Ovary (tissue), 9 donors: ENCODE measurements around the gene SYNGR2. TPM values are rescaled to one million over a fixed set of nuclear protein-coding genes. Genes with fewer than 3 reads are reported as not detected.

Experiments
- DNase-seq, 5 donors: peaks; one replicate each; pipeline ENCODE4 v3.0.0-alpha.2; 2019 to 2020
- H3K27ac ChIP-seq, 2 donors: fragments of 200-600 bp; one replicate each; pipeline versions ENCODE4 v1.5.1 to v1.8.0; 2019 to 2022
- H3K27me3 ChIP-seq: fragments of 200-600 bp; one replicate; pipeline ENCODE4 v1.8.0; 2022
- H3K36me3 ChIP-seq: fragments of 200-600 bp; sonication (generic); one replicate; pipeline ENCODE4 v1.5.1; 2019
- H3K4me1 ChIP-seq: one replicate; pipeline ENCODE4 v1.8.1; 2013; ENCODE audit warnings: mild to moderate bottlenecking, moderate library complexity; ENCODE audit not compliant: insufficient read depth
- H3K4me3 ChIP-seq: fragments of 200-600 bp; sonication (generic); one replicate; pipeline ENCODE4 v1.5.1; 2017
- H3K9me3 ChIP-seq, 2 donors: fragments of 200-600 bp in 1 of 2; sonication (generic) in 1 of 2; one replicate each; pipeline versions ENCODE4 v1.5.1 to v1.8.1; 2013 to 2019; ENCODE audit warnings: mild to moderate bottlenecking in 1 of 2, moderate library complexity in 1 of 2
- CTCF ChIP-seq, 3 donors: fragments of 450-650 bp in 2 of 3; fragments of 200-600 bp in 1 of 3; IDR thresholded peaks; one replicate each; pipeline versions ENCODE4 v1.5.1 to v1.8.0; 2016 to 2022; ENCODE audit warnings: antibody characterized with exemption in 3 of 3, mild to moderate bottlenecking in 1 of 3
- EP300 ChIP-seq: sonication (generic); formaldehyde crosslinking; IDR thresholded peaks from one replicate; pipeline ENCODE4 v1.6.1; 2017; ENCODE audit warnings: antibody characterized with exemption
- POLR2A ChIP-seq: fragments of 450-650 bp; IDR thresholded peaks from one replicate; pipeline ENCODE4 v1.6.1; 2017; ENCODE audit warnings: antibody characterized with exemption, mild to moderate bottlenecking, moderate library complexity
- WGBS, 3 donors: extraction: QIAGEN DNeasy Blood & Tissue Kit in 1 of 3; methylation state at CpG; one replicate each; pipeline versions ENCODE4 v1.1.5 to v1.1.7; 2013 to 2017; 5-methylcytosine and 5-hydroxymethylcytosine counted together
- intact Hi-C, 4 donors: fragments of 100-400 bp; cut with DNase I; formaldehyde crosslinking; loops; one replicate each; pipeline versions ENCODE4 v1.11.0 to v1.15.1; 2022 to 2023
- polyA plus RNA-seq, 2 donors: library from polyadenylated mRNA; stranded (reverse); fragments of 200-250 nt in 1 of 2; fragments of 350-450 nt in 1 of 2; fragmentation: Illumina TruSeq in 1 of 2; extraction: RNeasy Lipid Tissue Mini Kit (QIAGEN cat#74804) in 1 of 2; gene quantifications; one replicate each; pipeline ENCODE4 v1.2.3, GENCODE V29; 2013 to 2014
- total RNA-seq, 7 donors: library from RNA; depleted of rRNA in 2 of 7; stranded (reverse); fragments of >200 nt in 2 of 7; fragmentation: NEBNext Ultra II Directional in 3 of 7; extraction: Animal tissue kit (Norgen Biotek cat#: 25700) in 3 of 7; gene quantifications; one replicate each; pipeline versions ENCODE4 v1.1.0 to v1.2.4, GENCODE V29; 2016 to 2023
- donor health status: DM: no; HTN: no; CAD: no; lungs with moderate emphysema.
- donor health status: DM: no; HTN: no; CAD: no.
- donor health status: Bipolar disorder and iron deficiency.
- donor health status: DM: yes; HTN: yes; CAD: no.
- donor health status: DM: no; HTN: no; CAD: no.
- donor health status: DM: yes; HTN: yes; CAD: no.

Gene SYNGR2
- total and polyA plus RNA-seq, 9 donors: 11.9 to 88.7 (median 45.8) TPM

- Histone ChIP-seq H3K4me3 (no peak overlapping the region), H3K27me3 (no peaks in the 10 kb centered on the region), H3K36me3 (no peaks in the 10 kb centered on the region), H3K27ac (no peak overlapping the region), H3K4me1 (no peaks in the 10 kb centered on the region), H3K9me3 (no peaks in the 10 kb centered on the region)
- TF ChIP-seq POLR2A (no peak), CTCF (IDR thresholded peaks at IDR 0.05) (no peak), EP300 (no peak)
- WGBS, 3 donors: 19 to 28% (median 25%) methylated on average over 49 to 74 of the region's 74 CpGs
- no peak for DNase-seq
- intact Hi-C loops: no loop called here
Observed at GRCh38 chr17:78131172-78132083, 37.0 kb upstream of the SYNGR2 start.

- Histone ChIP-seq H3K27ac (no peak overlapping the region), H3K4me1 (no peaks in the 10 kb centered on the region), H3K4me3 (no peak overlapping the region), H3K36me3 (no peaks in the 10 kb centered on the region), H3K27me3 (no peaks in the 10 kb centered on the region), H3K9me3 (no peaks in the 10 kb centered on the region)
- 30 to 44% (median 32%) methylated on average over 26 to 38 of the region's 38 CpGs for WGBS, 3 donors
- no peak for DNase-seq
- TF ChIP-seq CTCF (IDR thresholded peaks at IDR 0.05) (no peak), EP300 (no peak), POLR2A (no peak)
- intact Hi-C loops: no loop called here
Observed at GRCh38 chr17:78132084-78132676, 36.2 kb upstream of the SYNGR2 start.

GRCh38 chr17:78132767-78133178 is 35.6 kb upstream of the SYNGR2 start:
- no peaks in the 10 kb centered on the region for H3K9me3 ChIP-seq
- no peaks in the 10 kb centered on the region for H3K36me3 ChIP-seq
- H3K4me3 ChIP-seq: no peak overlapping the region
- H3K27ac ChIP-seq: no peak overlapping the region
- intact Hi-C loops: no loop called here
- no peaks in the 10 kb centered on the region for H3K27me3 ChIP-seq
- H3K4me1 ChIP-seq: no peaks in the 10 kb centered on the region
- no peak for DNase-seq
- no peak for TF ChIP-seq CTCF (IDR thresholded peaks at IDR 0.05)
- TF ChIP-seq POLR2A: no peak
- TF ChIP-seq EP300: no peak
- 88 to 92% (median 91%) methylated on average over 9 of the region's 9 CpGs for WGBS, 3 donors

DNA sequence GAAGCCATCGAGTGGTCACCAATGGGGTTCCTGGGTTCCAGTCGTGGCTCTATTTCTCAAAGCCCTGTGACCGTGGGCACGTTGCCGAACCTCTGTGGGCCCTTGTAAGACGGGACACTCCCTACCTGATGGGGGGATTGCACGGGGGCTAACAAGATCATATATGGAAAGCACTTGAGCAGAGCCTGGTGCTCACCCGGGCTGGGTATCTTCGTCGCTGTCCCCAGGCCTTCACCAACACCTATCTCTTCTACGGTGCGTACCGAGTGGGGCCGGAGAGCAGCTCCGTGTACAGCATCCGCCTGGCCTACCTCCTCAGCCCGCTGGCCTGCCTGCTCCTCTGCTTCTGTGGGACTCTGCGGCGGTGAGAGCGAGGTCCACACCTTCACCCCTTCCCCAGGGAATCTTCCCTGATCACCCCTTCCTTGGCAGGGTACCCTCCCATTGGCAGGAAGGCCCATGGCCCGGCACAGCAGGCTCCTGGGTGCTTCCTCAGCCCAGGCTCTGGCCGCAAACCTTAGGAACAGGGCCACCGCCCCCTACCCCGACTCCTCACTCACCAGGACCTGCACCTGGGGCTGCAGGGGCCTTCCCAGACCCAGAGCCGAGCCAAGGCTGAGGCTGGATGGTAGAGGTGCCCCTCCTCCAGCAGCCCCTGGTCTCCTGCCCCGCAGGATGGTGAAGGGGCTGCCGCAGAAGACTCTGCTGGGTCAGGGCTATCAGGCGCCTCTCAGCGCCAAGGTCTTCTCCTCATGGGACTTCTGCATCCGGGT is 35.0 kb upstream of the SYNGR2 start:
- 87 to 90% (median 90%) methylated on average over 30 of the region's 30 CpGs for WGBS, 3 donors
- no peak overlapping the region for H3K27ac ChIP-seq
- intact Hi-C loops: no loop called here
- no peak for DNase-seq
- TF ChIP-seq CTCF (IDR thresholded peaks at IDR 0.05): no peak
- no peak for TF ChIP-seq EP300
- no peak for TF ChIP-seq POLR2A
- no peak overlapping the region for H3K4me3 ChIP-seq
- H3K9me3 ChIP-seq: no peaks in the 10 kb centered on the region
- no peaks in the 10 kb centered on the region for H3K27me3 ChIP-seq
- no peaks in the 10 kb centered on the region for H3K4me1 ChIP-seq
- H3K36me3 ChIP-seq: no peaks in the 10 kb centered on the region
